ENCODE measurements around the gene PITPNC1.

DNA sequence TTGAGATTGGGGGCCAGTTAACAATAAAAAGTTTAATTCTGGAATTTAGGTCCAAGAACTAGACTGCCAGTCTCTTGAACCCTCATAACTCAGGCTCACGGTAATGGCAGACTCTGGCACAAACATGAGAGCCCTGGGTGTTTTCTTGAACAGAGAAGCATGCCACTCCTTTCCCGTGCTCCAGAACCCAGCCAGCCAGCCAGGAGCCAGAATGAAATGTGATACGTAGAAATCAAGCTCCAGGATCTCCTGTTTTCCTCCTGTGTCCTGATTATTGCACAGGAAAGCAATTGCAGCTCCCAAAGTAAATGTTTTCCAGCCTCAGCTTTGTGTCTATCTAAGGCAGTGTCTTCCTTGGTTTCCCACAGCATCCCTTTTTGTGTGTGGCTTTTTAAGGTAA is 294.4 kb downstream of the PITPNC1 start:
- TF ChIP-seq, protein P1, sequence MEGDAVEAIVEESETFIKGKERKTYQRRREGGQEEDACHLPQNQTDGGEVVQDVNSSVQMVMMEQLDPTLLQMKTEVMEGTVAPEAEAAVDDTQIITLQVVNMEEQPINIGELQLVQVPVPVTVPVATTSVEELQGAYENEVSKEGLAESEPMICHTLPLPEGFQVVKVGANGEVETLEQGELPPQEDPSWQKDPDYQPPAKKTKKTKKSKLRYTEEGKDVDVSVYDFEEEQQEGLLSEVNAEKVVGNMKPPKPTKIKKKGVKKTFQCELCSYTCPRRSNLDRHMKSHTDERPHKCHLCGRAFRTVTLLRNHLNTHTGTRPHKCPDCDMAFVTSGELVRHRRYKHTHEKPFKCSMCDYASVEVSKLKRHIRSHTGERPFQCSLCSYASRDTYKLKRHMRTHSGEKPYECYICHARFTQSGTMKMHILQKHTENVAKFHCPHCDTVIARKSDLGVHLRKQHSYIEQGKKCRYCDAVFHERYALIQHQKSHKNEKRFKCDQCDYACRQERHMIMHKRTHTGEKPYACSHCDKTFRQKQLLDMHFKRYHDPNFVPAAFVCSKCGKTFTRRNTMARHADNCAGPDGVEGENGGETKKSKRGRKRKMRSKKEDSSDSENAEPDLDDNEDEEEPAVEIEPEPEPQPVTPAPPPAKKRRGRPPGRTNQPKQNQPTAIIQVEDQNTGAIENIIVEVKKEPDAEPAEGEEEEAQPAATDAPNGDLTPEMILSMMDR (conservative IDR thresholded peaks at IDR 0.05 in 1 of 2, IDR thresholded peaks at IDR 0.05 in 1 of 2; ENCODE audit: low read depth in 1 of 2, low read length in 2 of 2) = no peak
- TF ChIP-seq EZH2 (IDR thresholded peaks at IDR 0.05; ENCODE audit: low read length, missing control alignments) = no peak

Data from fibroblast of lung (primary cell).